Astrocyte of the spinal cord (primary cell): ENCODE results near the gene DNAH7.

Experiments used
- DNase-seq: peaks from one replicate; pipeline ENCODE4 v3.0.0; 2011; ENCODE audit warnings: low read depth, low spot score
- H3K4me3 ChIP-seq: 2 replicates; pipeline ENCODE4 v1.5.1; 2011; ENCODE audit warnings: low read depth, mild to moderate bottlenecking, low read length, moderate library complexity
- CTCF ChIP-seq: IDR thresholded peaks from 2 replicates; pipeline ENCODE4 v1.5.1; 2012; ENCODE audit warnings: low read depth, mild to moderate bottlenecking, low read length, inconsistent platforms
- in situ Hi-C: cut with HindIII; loops from 2 replicates; pipeline ENCODE4 v1.10.0; 2017; ENCODE audit warnings: low sequenced_read_pairs

Gene DNAH7

DNA sequence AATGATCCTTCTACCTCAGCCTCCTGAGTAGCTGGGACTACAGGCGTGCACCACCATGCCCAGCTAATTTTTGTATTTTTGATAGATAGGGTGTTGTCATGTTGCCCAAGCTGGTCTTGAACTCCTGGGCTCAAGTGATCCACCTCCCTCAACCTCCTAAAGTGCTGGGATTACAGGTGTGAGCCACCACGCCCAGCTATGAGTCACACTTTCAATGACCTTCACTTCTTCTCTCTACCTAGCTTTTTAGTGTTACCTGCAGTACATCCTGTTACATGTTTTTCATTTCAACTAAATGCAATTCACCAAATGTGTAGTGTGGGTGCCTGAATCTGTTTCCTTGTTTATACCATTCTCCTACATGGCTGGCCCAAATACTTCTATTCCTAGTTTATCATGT, 347.6 kb downstream of the DNAH7 start:
- no peak for TF ChIP-seq CTCF
- DNase-seq: no peak
- in situ Hi-C loops: no loop called here
- H3K4me3 ChIP-seq: no peak overlapping the region

GRCh38 chr2:195716466-195716865, 352.2 kb downstream of the DNAH7 start:
- H3K4me3 ChIP-seq: no peak overlapping the region
- in situ Hi-C loops: no loop called here
- no peak for TF ChIP-seq CTCF
- no peak for DNase-seq

DNA sequence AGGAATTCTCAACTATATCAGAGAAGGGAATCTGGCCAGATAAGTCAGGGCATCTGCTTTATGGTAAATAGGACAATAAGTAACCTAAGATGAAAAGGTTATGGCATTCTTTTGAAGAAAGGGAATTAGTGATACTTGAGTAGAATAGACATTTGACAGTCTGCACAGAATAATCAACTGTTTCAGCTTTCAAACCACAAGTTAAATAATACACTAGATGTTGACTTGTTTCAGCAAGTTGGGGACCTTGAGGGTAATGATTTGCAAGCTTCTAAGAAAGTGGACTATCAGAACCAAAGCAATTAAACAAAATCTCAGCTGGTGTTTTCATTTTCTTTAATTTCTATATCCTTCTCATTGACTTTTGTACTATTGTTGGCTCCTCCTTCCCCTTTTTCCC, 357.2 kb downstream of the DNAH7 start:
- H3K4me3 ChIP-seq: no peak overlapping the region
- TF ChIP-seq CTCF: no peak
- no peak for DNase-seq
- in situ Hi-C loops: no loop called here

GRCh38 chr2:195709901-195710806, 358.5 kb downstream of the DNAH7 start:
- TF ChIP-seq CTCF: no peak
- in situ Hi-C loops: no loop called here
- no peak overlapping the region for H3K4me3 ChIP-seq
- DNase-seq: peak; percentile 64

GRCh38 chr2:195706161-195706900, 362.3 kb downstream of the DNAH7 start:
- DNase-seq: peak; percentile 21
- in situ Hi-C loops: no loop called here
- TF ChIP-seq CTCF: no peak
- no peak overlapping the region for H3K4me3 ChIP-seq

DNA sequence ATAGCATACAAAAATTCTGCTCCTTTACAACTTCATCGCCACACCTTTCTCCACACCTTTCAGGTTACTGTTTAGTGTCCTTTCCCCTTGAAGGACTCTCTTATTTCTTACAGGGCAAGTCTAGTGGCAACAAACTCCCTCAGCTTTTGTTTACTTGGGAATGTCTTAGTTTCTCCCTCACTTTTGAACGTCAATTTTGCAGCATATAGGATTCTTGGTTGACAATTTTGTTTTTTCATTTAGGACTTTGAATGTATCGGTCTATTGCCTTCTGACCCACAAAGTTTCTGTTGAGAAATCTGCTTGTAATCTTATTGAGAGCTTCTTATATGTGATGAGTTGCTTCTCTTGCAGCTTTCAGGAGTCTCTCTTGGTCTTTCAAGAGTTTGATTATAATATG, 368.2 kb downstream of the DNAH7 start:
- TF ChIP-seq CTCF: no peak
- H3K4me3 ChIP-seq: no peak overlapping the region
- DNase-seq: no peak
- in situ Hi-C loops: no loop called here
